H1 (cell line): Measurements from ENCODE around the gene DCAF8L2. TPM values are rescaled to one million over a fixed set of nuclear protein-coding genes. Genes with fewer than 3 reads are reported as not detected.

Experiments
- ASH2L ChIP-seq: fragments of 200-600, 300-600 bp; sonication (generic); IDR thresholded peaks from one replicate; pipeline ENCODE4 v1.7.1; 2017; ENCODE audit warnings: low read length
- CTBP2 ChIP-seq: IDR thresholded peaks from 2 replicates; pipeline ENCODE4 v1.7.0; 2011; ENCODE audit warnings: borderline replicate concordance, mild to moderate bottlenecking, moderate library complexity, mixed read lengths, low read length; ENCODE audit not compliant: insufficient read depth, insufficient read length
- EZH2 ChIP-seq: fragments of 200-600 bp; sonication (generic); IDR thresholded peaks from 2 replicates; pipeline ENCODE4 v1.7.1; 2012; ENCODE audit warnings: low read depth, mild to moderate bottlenecking, moderate library complexity, low read length, inconsistent platforms; ENCODE audit not compliant: severe bottlenecking
- GABPA ChIP-seq: IDR thresholded peaks from 2 replicates; pipeline ENCODE4 v1.6.1; 2011; ENCODE audit warnings: mild to moderate bottlenecking, low read length, moderate library complexity, borderline replicate concordance; ENCODE audit not compliant: insufficient read depth
- NRF1 ChIP-seq: IDR thresholded peaks from 2 replicates; pipeline ENCODE4 v1.6.1; 2011; ENCODE audit warnings: mild to moderate bottlenecking, low read depth, low read length, improper control_type of control experiment
- RNF2 ChIP-seq: fragments of 200-900, 300-1000 bp; sonication (generic); IDR thresholded peaks from 2 replicates; pipeline ENCODE4 v1.7.1; 2016; ENCODE audit warnings: borderline replicate concordance, low read depth, mild to moderate bottlenecking, antibody characterized with exemption, low read length; ENCODE audit not compliant: poor library complexity, severe bottlenecking; ENCODE audit errors: missing control alignments
- SRF ChIP-seq: IDR thresholded peaks from 2 replicates; pipeline ENCODE4 v1.6.1; 2011; ENCODE audit warnings: mild to moderate bottlenecking, low read depth, low read length, moderate library complexity
- polyA plus RNA-seq, 7 experiments: library from polyadenylated mRNA; depleted of rRNA in 3 of 7; stranded (reverse) in 5 of 7; unstranded in 2 of 7; fragments of >200 nt in 5 of 7; fragments of 200-250 nt in 2 of 7; gene quantifications; 1 replicate in 5 of 7; 2 replicates in 1 of 7; 4 replicates in 1 of 7; pipeline versions ENCODE4 v1.2.1 to v1.2.3, GENCODE V29; 2011 to 2013; ENCODE audit warnings: missing spikeins in 2 of 7, mixed read lengths in 2 of 7
- total RNA-seq: library from RNA; stranded (reverse); fragmentation: NEBNext Ultra II Directional; extraction: Animal tissue kit (Norgen Biotek cat#: 25700); gene quantifications from 2 replicates; pipeline ENCODE4 v1.2.1, GENCODE V29; 2021
- TF ChIP-seq, protein P1 (sequence below): fragments of 300-600 bp; sonication (generic); IDR thresholded peaks from 2 replicates; pipeline ENCODE4 v1.7.1; 2012; ENCODE audit warnings: low read length, moderate library complexity, mild to moderate bottlenecking, inconsistent platforms; ENCODE audit not compliant: insufficient replicate concordance
- TF ChIP-seq, protein P2 (sequence below): IDR thresholded peaks from 2 replicates; pipeline ENCODE4 v1.6.1; 2012; ENCODE audit warnings: low read length, inconsistent platforms

DCAF8L2 gene
- total and polyA plus RNA-seq, 2 of the 8 experiments (the other 6 are each of a cell fraction or from before 2014, with no cell fraction given): not detected

DNA sequence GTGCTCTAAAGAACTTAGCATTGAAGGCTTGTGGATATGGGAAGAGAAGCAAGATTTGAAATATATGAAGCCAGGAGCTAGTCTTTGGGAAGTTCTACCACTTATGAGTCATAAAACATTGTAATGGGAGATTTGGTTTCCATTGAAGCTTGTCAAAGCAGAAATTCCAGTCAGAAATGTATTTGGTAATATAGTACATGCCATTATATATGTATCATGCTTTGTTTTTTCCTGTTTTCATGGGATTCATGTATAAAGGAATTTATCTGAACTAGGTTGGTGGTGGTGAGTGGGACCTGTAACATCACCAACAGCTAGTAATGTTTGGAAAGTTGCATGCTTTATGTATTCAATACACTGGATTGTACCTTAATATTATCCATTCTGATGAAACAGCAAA lies 14.6 kb upstream of the DCAF8L2 start (continued):
- TF ChIP-seq, protein P1, sequence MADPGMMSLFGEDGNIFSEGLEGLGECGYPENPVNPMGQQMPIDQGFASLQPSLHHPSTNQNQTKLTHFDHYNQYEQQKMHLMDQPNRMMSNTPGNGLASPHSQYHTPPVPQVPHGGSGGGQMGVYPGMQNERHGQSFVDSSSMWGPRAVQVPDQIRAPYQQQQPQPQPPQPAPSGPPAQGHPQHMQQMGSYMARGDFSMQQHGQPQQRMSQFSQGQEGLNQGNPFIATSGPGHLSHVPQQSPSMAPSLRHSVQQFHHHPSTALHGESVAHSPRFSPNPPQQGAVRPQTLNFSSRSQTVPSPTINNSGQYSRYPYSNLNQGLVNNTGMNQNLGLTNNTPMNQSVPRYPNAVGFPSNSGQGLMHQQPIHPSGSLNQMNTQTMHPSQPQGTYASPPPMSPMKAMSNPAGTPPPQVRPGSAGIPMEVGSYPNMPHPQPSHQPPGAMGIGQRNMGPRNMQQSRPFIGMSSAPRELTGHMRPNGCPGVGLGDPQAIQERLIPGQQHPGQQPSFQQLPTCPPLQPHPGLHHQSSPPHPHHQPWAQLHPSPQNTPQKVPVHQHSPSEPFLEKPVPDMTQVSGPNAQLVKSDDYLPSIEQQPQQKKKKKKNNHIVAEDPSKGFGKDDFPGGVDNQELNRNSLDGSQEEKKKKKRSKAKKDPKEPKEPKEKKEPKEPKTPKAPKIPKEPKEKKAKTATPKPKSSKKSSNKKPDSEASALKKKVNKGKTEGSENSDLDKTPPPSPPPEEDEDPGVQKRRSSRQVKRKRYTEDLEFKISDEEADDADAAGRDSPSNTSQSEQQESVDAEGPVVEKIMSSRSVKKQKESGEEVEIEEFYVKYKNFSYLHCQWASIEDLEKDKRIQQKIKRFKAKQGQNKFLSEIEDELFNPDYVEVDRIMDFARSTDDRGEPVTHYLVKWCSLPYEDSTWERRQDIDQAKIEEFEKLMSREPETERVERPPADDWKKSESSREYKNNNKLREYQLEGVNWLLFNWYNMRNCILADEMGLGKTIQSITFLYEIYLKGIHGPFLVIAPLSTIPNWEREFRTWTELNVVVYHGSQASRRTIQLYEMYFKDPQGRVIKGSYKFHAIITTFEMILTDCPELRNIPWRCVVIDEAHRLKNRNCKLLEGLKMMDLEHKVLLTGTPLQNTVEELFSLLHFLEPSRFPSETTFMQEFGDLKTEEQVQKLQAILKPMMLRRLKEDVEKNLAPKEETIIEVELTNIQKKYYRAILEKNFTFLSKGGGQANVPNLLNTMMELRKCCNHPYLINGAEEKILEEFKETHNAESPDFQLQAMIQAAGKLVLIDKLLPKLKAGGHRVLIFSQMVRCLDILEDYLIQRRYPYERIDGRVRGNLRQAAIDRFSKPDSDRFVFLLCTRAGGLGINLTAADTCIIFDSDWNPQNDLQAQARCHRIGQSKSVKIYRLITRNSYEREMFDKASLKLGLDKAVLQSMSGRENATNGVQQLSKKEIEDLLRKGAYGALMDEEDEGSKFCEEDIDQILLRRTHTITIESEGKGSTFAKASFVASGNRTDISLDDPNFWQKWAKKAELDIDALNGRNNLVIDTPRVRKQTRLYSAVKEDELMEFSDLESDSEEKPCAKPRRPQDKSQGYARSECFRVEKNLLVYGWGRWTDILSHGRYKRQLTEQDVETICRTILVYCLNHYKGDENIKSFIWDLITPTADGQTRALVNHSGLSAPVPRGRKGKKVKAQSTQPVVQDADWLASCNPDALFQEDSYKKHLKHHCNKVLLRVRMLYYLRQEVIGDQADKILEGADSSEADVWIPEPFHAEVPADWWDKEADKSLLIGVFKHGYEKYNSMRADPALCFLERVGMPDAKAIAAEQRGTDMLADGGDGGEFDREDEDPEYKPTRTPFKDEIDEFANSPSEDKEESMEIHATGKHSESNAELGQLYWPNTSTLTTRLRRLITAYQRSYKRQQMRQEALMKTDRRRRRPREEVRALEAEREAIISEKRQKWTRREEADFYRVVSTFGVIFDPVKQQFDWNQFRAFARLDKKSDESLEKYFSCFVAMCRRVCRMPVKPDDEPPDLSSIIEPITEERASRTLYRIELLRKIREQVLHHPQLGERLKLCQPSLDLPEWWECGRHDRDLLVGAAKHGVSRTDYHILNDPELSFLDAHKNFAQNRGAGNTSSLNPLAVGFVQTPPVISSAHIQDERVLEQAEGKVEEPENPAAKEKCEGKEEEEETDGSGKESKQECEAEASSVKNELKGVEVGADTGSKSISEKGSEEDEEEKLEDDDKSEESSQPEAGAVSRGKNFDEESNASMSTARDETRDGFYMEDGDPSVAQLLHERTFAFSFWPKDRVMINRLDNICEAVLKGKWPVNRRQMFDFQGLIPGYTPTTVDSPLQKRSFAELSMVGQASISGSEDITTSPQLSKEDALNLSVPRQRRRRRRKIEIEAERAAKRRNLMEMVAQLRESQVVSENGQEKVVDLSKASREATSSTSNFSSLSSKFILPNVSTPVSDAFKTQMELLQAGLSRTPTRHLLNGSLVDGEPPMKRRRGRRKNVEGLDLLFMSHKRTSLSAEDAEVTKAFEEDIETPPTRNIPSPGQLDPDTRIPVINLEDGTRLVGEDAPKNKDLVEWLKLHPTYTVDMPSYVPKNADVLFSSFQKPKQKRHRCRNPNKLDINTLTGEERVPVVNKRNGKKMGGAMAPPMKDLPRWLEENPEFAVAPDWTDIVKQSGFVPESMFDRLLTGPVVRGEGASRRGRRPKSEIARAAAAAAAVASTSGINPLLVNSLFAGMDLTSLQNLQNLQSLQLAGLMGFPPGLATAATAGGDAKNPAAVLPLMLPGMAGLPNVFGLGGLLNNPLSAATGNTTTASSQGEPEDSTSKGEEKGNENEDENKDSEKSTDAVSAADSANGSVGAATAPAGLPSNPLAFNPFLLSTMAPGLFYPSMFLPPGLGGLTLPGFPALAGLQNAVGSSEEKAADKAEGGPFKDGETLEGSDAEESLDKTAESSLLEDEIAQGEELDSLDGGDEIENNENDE: no peak
- TF ChIP-seq NRF1: no peak
- TF ChIP-seq EZH2: no peak
- no peak for TF ChIP-seq SRF
- no peak for TF ChIP-seq CTBP2
- no peak for TF ChIP-seq GABPA
- no peak for TF ChIP-seq ASH2L
- TF ChIP-seq, protein P2, sequence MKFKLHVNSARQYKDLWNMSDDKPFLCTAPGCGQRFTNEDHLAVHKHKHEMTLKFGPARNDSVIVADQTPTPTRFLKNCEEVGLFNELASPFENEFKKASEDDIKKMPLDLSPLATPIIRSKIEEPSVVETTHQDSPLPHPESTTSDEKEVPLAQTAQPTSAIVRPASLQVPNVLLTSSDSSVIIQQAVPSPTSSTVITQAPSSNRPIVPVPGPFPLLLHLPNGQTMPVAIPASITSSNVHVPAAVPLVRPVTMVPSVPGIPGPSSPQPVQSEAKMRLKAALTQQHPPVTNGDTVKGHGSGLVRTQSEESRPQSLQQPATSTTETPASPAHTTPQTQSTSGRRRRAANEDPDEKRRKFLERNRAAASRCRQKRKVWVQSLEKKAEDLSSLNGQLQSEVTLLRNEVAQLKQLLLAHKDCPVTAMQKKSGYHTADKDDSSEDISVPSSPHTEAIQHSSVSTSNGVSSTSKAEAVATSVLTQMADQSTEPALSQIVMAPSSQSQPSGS: no peak
- TF ChIP-seq RNF2: no peak
